SK-MEL-5 (cell line): ENCODE results near the gene MSRB1. TPM values are rescaled to one million over a fixed set of nuclear protein-coding genes. Genes with fewer than 3 reads are reported as not detected.
"Not testable (repeated sequence)": the region's sequence is repeated elsewhere in the genome, so short reads cannot be mapped to it uniquely, and the experiment has no call there.

Experiments
- DNase-seq: peaks from one replicate; pipeline ENCODE4 v3.0.0-alpha.2; 2016; ENCODE audit warnings: low read depth, low spot score
- in situ Hi-C: cut with HindIII; loops from 2 replicates; pipeline ENCODE4 v1.10.0; 2016; ENCODE audit warnings: low sequenced_read_pairs, high pct_unique_total_duplicates, low pct_unique_long_range_greater_than_20kb
- total RNA-seq: library from RNA; depleted of rRNA; stranded (reverse); fragments of >200 nt; shearing (Covaris generic); gene quantifications from 2 replicates; pipeline ENCODE4 v1.2.3, GENCODE V29; 2014

Gene MSRB1
- total RNA-seq, 1 experiment from 2014 or later = 17.2 TPM

GRCh38 chr16:1929105-1929504, 13.9 kb downstream of the MSRB1 start:
- in situ Hi-C loops = no loop called here
- DNase-seq = peak; percentile 51

DNA sequence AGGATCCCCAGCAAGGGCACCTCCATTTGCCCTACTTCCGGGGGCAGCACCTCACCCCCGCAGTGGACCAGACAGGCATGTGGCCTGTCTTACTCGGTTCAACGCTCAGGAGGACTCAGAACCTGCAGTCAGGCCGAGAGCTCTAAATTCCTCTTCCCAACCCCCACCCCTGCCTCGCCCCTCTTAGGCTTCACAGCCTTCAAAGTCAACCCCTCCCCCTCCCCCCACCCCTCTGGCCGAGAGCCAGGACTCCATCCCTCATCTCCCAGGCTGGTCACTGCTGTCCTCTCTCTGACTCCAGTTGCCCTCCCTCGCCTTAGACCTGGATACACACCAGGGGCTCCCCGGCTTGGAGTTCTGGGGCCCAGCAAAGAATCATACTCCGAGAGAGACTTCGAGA, 16.7 kb downstream of the MSRB1 start:
- no peak for DNase-seq
- in situ Hi-C loops = no loop called here

GRCh38 chr16:1924095-1924494, 18.9 kb downstream of the MSRB1 start:
- in situ Hi-C loops = no loop called here
- no peak for DNase-seq

GRCh38 chr16:1923299-1924034, 19.5 kb downstream of the MSRB1 start:
- in situ Hi-C loops = no loop called here

GRCh38 chr16:1922357-1922756, 20.6 kb downstream of the MSRB1 start:
- in situ Hi-C loops = no loop called here
- DNase-seq = no peak

More at GRCh38 chr16:1923299-1924034, 19.5 kb downstream of the MSRB1 start:
- no peak for DNase-seq

DNA sequence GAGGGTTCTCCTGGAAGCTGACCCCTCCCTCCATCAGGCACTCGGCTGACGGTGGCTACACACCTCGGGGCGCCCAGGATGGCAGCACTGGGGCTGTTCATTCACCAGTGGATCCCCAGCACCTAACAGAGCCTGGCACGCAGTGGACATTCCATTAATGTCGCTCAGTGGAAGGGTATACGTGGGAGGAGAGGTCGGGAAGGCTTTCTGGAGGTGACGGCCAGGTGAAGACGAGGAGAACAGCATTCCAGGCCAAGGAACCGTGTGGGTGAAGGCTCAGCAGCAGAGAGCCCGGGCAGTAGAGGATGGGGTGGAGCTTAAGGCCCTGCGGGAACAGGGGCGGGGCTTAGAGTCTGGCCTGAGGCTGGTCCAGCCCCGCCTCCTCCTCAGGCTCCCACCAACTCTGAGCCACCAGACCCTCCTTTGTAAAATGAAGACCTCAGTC, 22.2 kb downstream of the MSRB1 start:
- DNase-seq = peak; percentile 28
- in situ Hi-C loops = no loop called here

GRCh38 chr16:1920122-1920521, 22.9 kb downstream of the MSRB1 start:
- in situ Hi-C loops, DNase-seq: not testable (repeated sequence)

GRCh38 chr16:1919327-1919998, 23.5 kb downstream of the MSRB1 start:
- no peak for DNase-seq
- in situ Hi-C loops = no loop called here

- DNase-seq = no peak
- in situ Hi-C loops = no loop called here
Observed at GRCh38 chr16:1918351-1919326, 24.4 kb downstream of the MSRB1 start, which contains the start of gene HS3ST6. Gene HS3ST6 (minus strand): TSS chr16:1918415. CDS start chr16:1918323, 92 bp downstream.

GRCh38 chr16:1917665-1918350, 25.2 kb downstream of the MSRB1 start:
- in situ Hi-C loops = no loop called here
- DNase-seq = no peak

GRCh38 chr16:1917056-1917664, 25.8 kb downstream of the MSRB1 start:
- no peak for DNase-seq
- in situ Hi-C loops = no loop called here

DNA sequence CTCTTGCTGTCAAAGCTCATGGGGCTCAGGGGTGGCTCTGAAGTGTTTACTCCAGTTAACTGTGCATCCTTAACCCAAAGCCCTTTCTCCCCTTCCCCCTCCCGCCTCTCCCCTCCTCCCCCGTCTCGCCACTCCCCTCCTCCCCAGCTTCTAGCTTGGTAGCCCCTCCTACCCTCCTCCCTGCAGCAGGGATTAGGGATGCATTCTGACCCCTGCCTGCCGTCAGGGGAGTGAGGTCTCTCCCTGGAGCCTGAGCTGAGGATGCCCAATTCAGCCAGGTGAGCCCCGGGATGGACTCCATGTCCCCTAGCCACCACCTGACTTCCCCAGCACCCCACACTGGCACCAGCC, 26.4 kb downstream of the MSRB1 start:
- in situ Hi-C loops = no loop called here
- no peak for DNase-seq

GRCh38 chr16:1915732-1916639, 27.0 kb downstream of the MSRB1 start:
- in situ Hi-C loops = no loop called here

GRCh38 chr16:1914988-1915387, 28.0 kb downstream of the MSRB1 start:
- DNase-seq = no peak
- in situ Hi-C loops = no loop called here

More at GRCh38 chr16:1915732-1916639, 27.0 kb downstream of the MSRB1 start:
- DNase-seq = no peak

GRCh38 chr16:1914084-1914608, 28.9 kb downstream of the MSRB1 start:
- no peak for DNase-seq
- in situ Hi-C loops = no loop called here
